HCT116 (cell line): ENCODE results near the gene DYNLL2. TPM values are rescaled to one million over a fixed set of nuclear protein-coding genes. Genes with fewer than 3 reads are reported as not detected.

ENCODE experiments used
- ATAC-seq: fragments of 200-7000 bp; cut with Tn5 transposase; 2 replicates; pipeline ENCODE4 v1.9.1; 2020; ENCODE audit warnings: mild to moderate bottlenecking, moderate library complexity
- BruUV-seq: library from RNA; stranded (reverse); fragments of 400-500 nt; replicated peaks from 2 replicates; lab custom pipeline; 2021; lab: Mats Ljungman, UMichigan
- CTCF ChIA-PET: fragments of 300-600 bp; sonication (Branson Sonifier 250); formaldehyde crosslinking; loops from one replicate; lab custom pipeline; 2021; ENCODE audit warnings: antibody characterized with exemption; lab: Charles Lee
- POLR2A ChIA-PET: fragments of 300-600, 350-600 bp; sonication (Branson Sonifier 250); formaldehyde crosslinking; loops from one replicate; lab custom pipeline; 2021; ENCODE audit warnings: antibody characterized with exemption; lab: Charles Lee
- RAD21 ChIA-PET, 2 experiments: fragments of 300-600 bp; sonication (Branson Sonifier 250); formaldehyde crosslinking; loops; one replicate each; lab custom pipeline; 2023; ENCODE audit warnings: low total read pairs in 2 of 2; ENCODE audit not compliant: uncharacterized antibody in 2 of 2, unreplicated experiment in 2 of 2, low non-redundant PET in 1 of 2; lab: Charles Lee
- DNase-seq: peaks from one replicate; pipeline ENCODE4 v3.0.0-alpha.2; 2010; ENCODE audit warnings: low read depth, low spot score
- H2AFZ ChIP-seq: fragments of 200-600 bp; shearing (Covaris generic), sonication (generic); 2 replicates; pipeline ENCODE4 v1.6.1; 2017; ENCODE audit warnings: low read depth, mixed run types, mixed read lengths, antibody characterized with exemption, low read length; ENCODE audit not compliant: poor library complexity, severe bottlenecking
- H3K27ac ChIP-seq: 2 replicates; pipeline ENCODE4 v1.5.1; 2012; ENCODE audit warnings: low read depth, low read length
- H3K27me3 ChIP-seq: fragments of 200-600 bp; sonication (generic); 2 replicates; pipeline ENCODE4 v1.6.1; 2016; ENCODE audit warnings: mixed run types, low read length, mixed read lengths; ENCODE audit not compliant: insufficient read depth
- H3K36me3 ChIP-seq, 2 experiments: fragments of 200-500 bp in 1 of 2; fragments of 200-600 bp in 1 of 2; sonication (Bioruptor generic) in 1 of 2; sonication (generic) in 1 of 2; 2 replicates each; pipeline versions ENCODE4 v1.5.1 to v1.6.1; 2014 to 2016; ENCODE audit warnings: low read length in 2 of 2, inconsistent platforms in 1 of 2, mixed read lengths in 1 of 2, mixed run types in 1 of 2; ENCODE audit not compliant: insufficient read depth in 2 of 2, control insufficient read depth in 1 of 2
- H3K4me1 ChIP-seq, 2 experiments: fragments of 200-600 bp in 1 of 2; sonication (generic) in 1 of 2; 2 replicates each; pipeline versions ENCODE4 v1.5.1 to v1.6.1; 2012 to 2017; ENCODE audit warnings: low read length in 2 of 2, inconsistent platforms in 1 of 2, mild to moderate bottlenecking in 1 of 2, mixed read lengths in 1 of 2, mixed run types in 1 of 2, moderate library complexity in 1 of 2; ENCODE audit not compliant: insufficient read depth in 2 of 2, control insufficient read depth in 1 of 2
- H3K4me2 ChIP-seq: fragments of 200-600 bp; sonication (generic); 2 replicates; pipeline ENCODE4 v1.6.1; 2017; ENCODE audit warnings: mixed run types, low read length, mixed read lengths
- H3K4me3 ChIP-seq, 2 experiments: fragments of 200-600 bp in 1 of 2; sonication (generic) in 1 of 2; replicated peaks in 1 of 2; 2 replicates each; pipeline ENCODE4 v1.5.1; 2011 to 2016; ENCODE audit warnings: low read length in 2 of 2, control low read depth in 1 of 2, low read depth in 1 of 2, mild to moderate bottlenecking in 1 of 2, mixed read lengths in 1 of 2, mixed run types in 1 of 2
- H3K79me2 ChIP-seq: fragments of 200-600 bp; sonication (generic); 2 replicates; pipeline ENCODE4 v1.6.1; 2017; ENCODE audit warnings: mild to moderate bottlenecking, mixed run types, low read length, moderate library complexity, mixed read lengths; ENCODE audit not compliant: insufficient read depth
- H3K9ac ChIP-seq: fragments of 200-600 bp; sonication (generic); 2 replicates; pipeline ENCODE4 v1.6.1; 2016; ENCODE audit warnings: low read length, mixed read lengths
- H3K9me2 ChIP-seq: fragments of 200-600 bp; sonication (generic), shearing (Covaris generic); 2 replicates; pipeline ENCODE4 v1.6.1; 2017; ENCODE audit warnings: mixed run types, mild to moderate bottlenecking, moderate library complexity; ENCODE audit not compliant: insufficient read depth
- H3K9me3 ChIP-seq, 2 experiments: fragments of 200-500 bp in 1 of 2; fragments of 200-600 bp in 1 of 2; sonication (Bioruptor generic) in 1 of 2; sonication (generic) in 1 of 2; 2 replicates each; pipeline ENCODE4 v1.6.1; 2014 to 2017; ENCODE audit warnings: low read length in 2 of 2, mixed read lengths in 2 of 2, inconsistent platforms in 1 of 2, low read depth in 1 of 2, mild to moderate bottlenecking in 1 of 2, mixed run types in 1 of 2, moderate library complexity in 1 of 2; ENCODE audit not compliant: control insufficient read depth in 1 of 2, insufficient read depth in 1 of 2
- H4K20me1 ChIP-seq: fragments of 200-600 bp; sonication (generic), shearing (Covaris generic); 2 replicates; pipeline ENCODE4 v1.6.1; 2017; ENCODE audit warnings: mixed run types, mild to moderate bottlenecking, moderate library complexity; ENCODE audit not compliant: insufficient read depth
- ATF3 ChIP-seq: IDR thresholded peaks from 2 replicates; pipeline ENCODE4 v1.6.1; 2012
- CBX3 ChIP-seq: IDR thresholded peaks from 2 replicates; pipeline ENCODE4 v1.6.1; 2012; ENCODE audit warnings: low read depth
- EGR1 ChIP-seq: IDR thresholded peaks from 2 replicates; pipeline ENCODE4 v1.6.1; 2012; ENCODE audit warnings: low read depth
- EZH2 ChIP-seq: fragments of 200-600 bp; sonication (generic); IDR thresholded peaks from 2 replicates; pipeline ENCODE4 v1.6.1; 2017; ENCODE audit warnings: antibody characterized with exemption, mixed run types
- EZH2phosphoT487 ChIP-seq: fragments of 200-600 bp; IDR thresholded peaks from 2 replicates; pipeline ENCODE4 v1.6.1; 2018; ENCODE audit warnings: antibody characterized with exemption, borderline replicate concordance
- FOSL1 ChIP-seq: IDR thresholded peaks from 2 replicates; pipeline ENCODE4 v1.6.1; 2012; ENCODE audit warnings: low read depth
- JUND ChIP-seq: IDR thresholded peaks from 2 replicates; pipeline ENCODE4 v1.6.1; 2012
- MAX ChIP-seq: IDR thresholded peaks from 2 replicates; pipeline ENCODE4 v1.6.1; 2012
- POLR2A ChIP-seq: IDR thresholded peaks from 2 replicates; pipeline ENCODE4 v1.7.0; 2011; ENCODE audit warnings: borderline replicate concordance; ENCODE audit not compliant: insufficient read depth, insufficient read length; ENCODE audit errors: extremely low read depth
- POLR2AphosphoS5 ChIP-seq: IDR thresholded peaks from 2 replicates; pipeline ENCODE4 v1.6.1; 2011; ENCODE audit warnings: mild to moderate bottlenecking, low read depth, low read length, moderate library complexity
- RAD21 ChIP-seq: IDR thresholded peaks from 2 replicates; pipeline ENCODE4 v1.6.1; 2012; ENCODE audit warnings: low read depth, mild to moderate bottlenecking
- SP1 ChIP-seq: IDR thresholded peaks from 2 replicates; pipeline ENCODE4 v1.6.1; 2012; ENCODE audit warnings: low read depth
- TCF7L2 ChIP-seq: IDR thresholded peaks from 2 replicates; pipeline ENCODE4 v1.7.0; 2011; ENCODE audit warnings: borderline replicate concordance, inconsistent platforms; ENCODE audit not compliant: insufficient read depth, insufficient read length; ENCODE audit errors: extremely low read depth
- YY1 ChIP-seq: IDR thresholded peaks from 2 replicates; pipeline ENCODE4 v1.6.1; 2011; ENCODE audit warnings: low read length, low read depth, moderate library complexity, mild to moderate bottlenecking; ENCODE audit not compliant: insufficient replicate concordance; ENCODE audit errors: extremely low read depth
- ZFX ChIP-seq: fragments of 450-650 bp; IDR thresholded peaks from 2 replicates; pipeline ENCODE4 v1.6.1; 2017
- ZNF274 ChIP-seq: fragments of 200-500 bp; sonication (Bioruptor generic); IDR thresholded peaks from 2 replicates; pipeline ENCODE4 v1.6.1; 2014; ENCODE audit warnings: mild to moderate bottlenecking, low read depth, low read length, inconsistent platforms
- intact Hi-C: fragments of 100-400 bp; cut with micrococcal nuclease; formaldehyde crosslinking; loops from 2 replicates; pipeline ENCODE4 v1.10.0; 2022
- total RNA-seq: library from RNA; stranded (reverse); gene quantifications from one replicate; pipeline ENCODE4 v1.2.1, GENCODE V29; 2021; ENCODE audit not compliant: unreplicated experiment
- TF ChIP-seq, protein P1 (sequence below): IDR thresholded peaks from 2 replicates; pipeline ENCODE4 v1.6.1; 2011; ENCODE audit warnings: mild to moderate bottlenecking, low read length, moderate library complexity; ENCODE audit not compliant: insufficient replicate concordance; ENCODE audit errors: extremely low read depth

The DYNLL2 gene
- total RNA-seq, 1 experiment from 2014 or later, result 54.9 TPM

GRCh38 chr17:58105093-58105492, 21.9 kb downstream of the DYNLL2 start:
- intact Hi-C loops, result no loop called here
- ChIA-PET CTCF (no interaction called here), RAD21 (no interaction called here), POLR2A (interaction anchor here (1.3 kb wide), 1 partner anchor 98 kb away, joined by 3 read pairs; the partner anchor contains the start of gene SRSF1)
- no TSS peak for BruUV-seq
- Histone ChIP-seq H3K4me2 (no peak overlapping the region), H3K27ac (no peak overlapping the region), H3K79me2 (no peaks in the 10 kb centered on the region), H3K9me2 (no peaks in the 10 kb centered on the region), H2AFZ (no peak overlapping the region), H3K27me3 (no peaks in the 10 kb centered on the region), H3K4me3 (no peak overlapping the region), H3K4me1 (no peaks in the 10 kb centered on the region), H4K20me1 (no peaks in the 10 kb centered on the region), H3K9ac (no peak overlapping the region), H3K36me3 (no peaks in the 10 kb centered on the region), H3K9me3 (no peaks in the 10 kb centered on the region)
- DNase-seq, result no peak
- TF ChIP-seq, protein P1, sequence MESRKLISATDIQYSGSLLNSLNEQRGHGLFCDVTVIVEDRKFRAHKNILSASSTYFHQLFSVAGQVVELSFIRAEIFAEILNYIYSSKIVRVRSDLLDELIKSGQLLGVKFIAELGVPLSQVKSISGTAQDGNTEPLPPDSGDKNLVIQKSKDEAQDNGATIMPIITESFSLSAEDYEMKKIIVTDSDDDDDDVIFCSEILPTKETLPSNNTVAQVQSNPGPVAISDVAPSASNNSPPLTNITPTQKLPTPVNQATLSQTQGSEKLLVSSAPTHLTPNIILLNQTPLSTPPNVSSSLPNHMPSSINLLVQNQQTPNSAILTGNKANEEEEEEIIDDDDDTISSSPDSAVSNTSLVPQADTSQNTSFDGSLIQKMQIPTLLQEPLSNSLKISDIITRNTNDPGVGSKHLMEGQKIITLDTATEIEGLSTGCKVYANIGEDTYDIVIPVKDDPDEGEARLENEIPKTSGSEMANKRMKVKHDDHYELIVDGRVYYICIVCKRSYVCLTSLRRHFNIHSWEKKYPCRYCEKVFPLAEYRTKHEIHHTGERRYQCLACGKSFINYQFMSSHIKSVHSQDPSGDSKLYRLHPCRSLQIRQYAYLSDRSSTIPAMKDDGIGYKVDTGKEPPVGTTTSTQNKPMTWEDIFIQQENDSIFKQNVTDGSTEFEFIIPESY, result no peak
- TF ChIP-seq JUND (no peak), FOSL1 (no peak), CBX3 (no peak), ATF3 (no peak), TCF7L2 (no peak), RAD21 (no peak), ZNF274 (no peak), YY1 (no peak), POLR2AphosphoS5 (no peak), EZH2phosphoT487 (no peak), MAX (no peak), SP1 (no peak), POLR2A (no peak), EZH2 (no peak), ZFX (no peak), EGR1 (no peak)
- no peak for ATAC-seq
